Activated CD4-positive, CD25-positive, alpha-beta regulatory T cell treated with anti-CD3 and anti-CD28 coated beads, Interleukin-2, amount 50 U/mL, for 72 hours (primary cell): ENCODE results near the gene PLS3.
"Not testable (repeated sequence)": the region's sequence is repeated elsewhere in the genome, so short reads cannot be mapped to it uniquely, and the experiment has no call there.

Experiments used
- DNase-seq: peaks from one replicate; pipeline ENCODE4 v3.0.0; 2021

PLS3 gene, protein sequence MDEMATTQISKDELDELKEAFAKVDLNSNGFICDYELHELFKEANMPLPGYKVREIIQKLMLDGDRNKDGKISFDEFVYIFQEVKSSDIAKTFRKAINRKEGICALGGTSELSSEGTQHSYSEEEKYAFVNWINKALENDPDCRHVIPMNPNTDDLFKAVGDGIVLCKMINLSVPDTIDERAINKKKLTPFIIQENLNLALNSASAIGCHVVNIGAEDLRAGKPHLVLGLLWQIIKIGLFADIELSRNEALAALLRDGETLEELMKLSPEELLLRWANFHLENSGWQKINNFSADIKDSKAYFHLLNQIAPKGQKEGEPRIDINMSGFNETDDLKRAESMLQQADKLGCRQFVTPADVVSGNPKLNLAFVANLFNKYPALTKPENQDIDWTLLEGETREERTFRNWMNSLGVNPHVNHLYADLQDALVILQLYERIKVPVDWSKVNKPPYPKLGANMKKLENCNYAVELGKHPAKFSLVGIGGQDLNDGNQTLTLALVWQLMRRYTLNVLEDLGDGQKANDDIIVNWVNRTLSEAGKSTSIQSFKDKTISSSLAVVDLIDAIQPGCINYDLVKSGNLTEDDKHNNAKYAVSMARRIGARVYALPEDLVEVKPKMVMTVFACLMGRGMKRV

DNA sequence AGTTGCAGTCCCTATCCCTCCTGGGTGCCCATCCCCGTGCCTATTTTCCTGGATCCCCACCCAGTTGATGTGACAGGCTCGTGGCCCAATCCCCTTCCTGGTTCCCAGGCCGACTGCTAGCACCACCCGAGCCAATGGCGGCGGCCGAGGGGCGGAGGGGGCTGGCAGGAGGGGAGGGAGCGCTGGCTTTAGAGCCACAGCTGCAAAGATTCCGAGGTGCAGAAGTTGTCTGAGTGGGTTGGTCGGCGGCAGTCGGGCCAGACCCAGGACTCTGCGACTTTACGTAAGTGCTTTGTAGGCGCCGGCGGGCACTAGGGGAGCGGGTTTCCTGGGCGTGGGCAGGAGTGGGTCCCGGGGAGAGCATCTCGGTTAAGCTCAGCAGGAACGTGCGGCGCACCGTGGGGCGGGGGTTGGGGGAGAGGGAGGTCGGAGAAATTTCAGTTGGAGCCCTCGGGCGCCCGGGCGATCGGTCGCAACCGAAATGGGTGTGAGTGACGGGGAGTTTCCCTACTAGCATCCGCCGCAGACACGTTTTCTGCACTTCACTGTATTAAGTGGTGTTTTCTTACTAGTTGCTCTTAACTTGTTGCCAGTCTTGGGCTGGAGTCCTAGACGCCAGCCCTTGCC, at the start of gene PLS3:
PLS3 (plus strand) TSS at position 197 of the 627 bp plus-strand sequence. CDS start 49,077 bp downstream, outside the sequence.
- DNase-seq = no peak

DNA sequence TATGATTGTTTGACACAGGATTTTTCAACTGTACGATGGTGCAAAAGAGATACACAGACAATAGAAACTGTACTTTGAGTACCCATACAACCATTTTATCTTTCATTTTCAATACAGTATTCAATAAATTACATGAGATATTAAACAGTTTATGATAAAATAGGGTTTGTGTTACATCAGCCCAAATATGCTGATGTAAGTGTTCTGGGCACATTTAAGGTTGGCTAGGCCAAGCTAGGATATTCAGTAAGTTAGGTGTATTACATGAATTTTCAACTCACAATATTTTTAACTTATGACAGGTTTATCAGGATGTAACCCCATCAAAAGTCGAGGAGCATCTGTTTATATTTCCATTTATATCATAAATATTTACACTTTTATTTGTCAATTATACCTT, 42.9 kb upstream of the PLS3 start:
- DNase-seq = no peak

DNA sequence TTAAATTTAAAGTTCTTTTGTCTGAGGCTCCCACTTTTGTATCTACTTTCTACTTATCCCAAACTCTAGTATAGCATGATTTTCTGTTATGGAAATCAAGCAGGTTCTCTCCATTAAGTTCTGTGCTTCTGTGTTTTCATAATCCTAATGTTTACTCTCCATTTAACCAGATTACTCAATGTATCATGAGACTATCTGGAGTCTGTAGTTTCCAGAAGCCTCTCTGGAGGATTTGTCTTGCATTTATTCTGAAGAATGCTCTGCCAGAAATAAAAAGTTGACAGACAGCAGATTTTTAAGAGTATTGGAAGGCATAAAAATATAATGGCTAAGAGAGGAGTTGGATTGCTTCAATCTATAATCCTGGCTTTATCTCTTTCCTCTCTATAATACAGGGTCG, 39.2 kb upstream of the PLS3 start:
- no peak for DNase-seq

GRCh38 chrX:115522952-115523351, 38.0 kb upstream of the PLS3 start:
- DNase-seq = no peak

GRCh38 chrX:115525486-115525885, 35.5 kb upstream of the PLS3 start:
- no peak for DNase-seq

DNA sequence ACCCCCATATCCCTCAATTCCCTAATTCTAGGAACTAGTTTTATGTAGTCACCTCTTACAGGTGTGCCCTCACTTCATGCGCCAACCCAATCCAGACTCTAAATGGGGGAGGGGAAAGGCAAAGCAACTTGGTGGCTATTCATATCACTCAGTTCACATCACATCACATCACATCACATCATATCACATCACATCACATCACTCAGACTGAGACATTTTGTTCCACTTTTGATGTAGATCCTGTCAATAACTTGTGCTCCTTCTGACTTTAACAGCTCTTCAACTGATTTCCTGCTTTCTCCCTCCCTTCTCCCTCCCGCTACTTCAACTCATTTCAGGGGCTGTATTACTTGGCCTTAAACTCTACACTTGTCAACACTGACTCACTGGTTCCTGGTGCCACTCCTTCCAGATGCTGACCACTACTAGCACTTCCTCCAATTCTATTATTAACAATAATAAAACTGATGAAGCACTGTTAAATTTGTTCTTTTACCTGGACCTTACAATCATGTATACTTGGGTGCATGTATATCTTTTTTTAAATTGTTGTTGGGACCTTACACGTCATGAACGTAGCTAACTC, 29.1 kb upstream of the PLS3 start:
- no peak for DNase-seq

DNA sequence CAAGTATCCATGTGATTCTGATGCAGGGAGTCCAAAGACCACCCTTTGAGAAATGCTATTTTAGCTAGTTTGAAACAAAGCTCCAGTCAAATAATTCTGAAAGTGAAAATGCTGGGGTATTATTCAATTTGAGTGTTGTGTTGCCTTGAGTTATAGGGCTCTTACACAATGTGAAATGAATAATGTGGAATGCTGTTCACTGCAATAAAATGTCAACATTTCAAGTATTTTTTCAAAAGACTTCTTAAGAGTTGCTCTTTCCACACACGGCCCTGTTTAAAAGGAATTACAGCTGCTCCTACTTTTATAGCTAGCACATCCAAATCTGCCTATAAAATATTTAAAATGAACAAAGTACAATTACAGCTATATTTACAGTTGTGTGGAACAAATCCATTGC, 27.5 kb upstream of the PLS3 start:
- no peak for DNase-seq

DNA sequence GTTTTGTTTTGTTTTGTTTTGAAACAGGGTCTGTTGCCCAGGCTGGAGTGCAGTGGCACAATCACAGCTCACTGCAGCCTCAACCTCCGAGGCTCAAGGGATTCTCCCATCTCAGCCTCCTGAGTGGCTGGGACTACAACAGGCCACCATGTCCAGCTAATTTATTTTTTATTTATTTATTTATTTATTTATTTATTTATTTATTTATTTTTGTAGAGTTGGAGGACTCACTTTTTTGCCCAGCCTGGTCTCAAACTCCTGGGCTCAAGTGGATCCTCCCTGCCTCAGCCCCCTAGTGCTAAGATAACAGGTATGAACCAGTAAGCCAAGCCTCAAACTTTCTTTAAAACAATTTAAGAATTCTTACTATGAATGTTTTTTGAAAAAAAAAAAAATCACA, 26.6 kb upstream of the PLS3 start:
- no peak for DNase-seq

DNA sequence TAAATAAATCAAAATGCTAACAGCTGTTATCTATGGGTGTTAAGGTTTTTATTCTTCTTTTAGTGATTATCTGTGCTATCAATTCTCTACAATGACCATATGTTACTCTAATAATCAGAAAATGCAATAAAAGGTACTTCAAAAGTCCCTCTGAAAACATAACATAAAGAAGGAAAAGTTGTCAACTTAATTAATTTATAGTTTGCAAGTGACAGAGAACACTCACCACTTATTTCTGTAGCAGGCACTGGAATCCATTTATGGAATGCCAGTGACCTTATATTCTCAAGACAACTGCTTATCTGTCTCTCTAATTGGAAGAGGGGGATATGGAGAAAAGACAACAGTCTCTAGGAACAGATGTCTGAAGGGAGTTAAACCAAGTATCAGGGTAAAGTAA, 25.6 kb upstream of the PLS3 start:
- DNase-seq = no peak

GRCh38 chrX:115535844-115536243, 25.1 kb upstream of the PLS3 start:
- no peak for DNase-seq

- DNase-seq = no peak
Observed at GRCh38 chrX:115539841-115540240, 21.1 kb upstream of the PLS3 start.

GRCh38 chrX:115541045-115541444, 19.9 kb upstream of the PLS3 start:
- not testable (repeated sequence) for DNase-seq

DNA sequence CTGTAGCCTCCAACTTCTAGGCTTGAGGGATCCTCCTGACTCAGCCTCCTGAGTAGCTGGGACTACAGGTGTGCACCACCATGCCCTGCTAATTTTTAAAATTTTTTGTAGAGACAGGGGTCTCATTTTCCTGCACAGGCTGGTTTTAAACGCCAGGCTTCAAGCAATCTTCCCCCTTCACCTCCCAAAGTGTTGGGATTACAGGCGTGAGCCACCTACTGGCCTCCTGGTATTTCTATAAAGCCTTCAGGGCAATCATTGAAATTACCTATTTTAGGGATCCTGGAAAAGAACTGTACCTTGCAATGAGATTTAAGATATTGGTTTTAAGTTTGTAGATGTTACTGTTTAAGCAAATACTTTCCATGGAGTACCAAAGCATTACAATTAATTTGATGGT, 13.5 kb upstream of the PLS3 start:
- no peak for DNase-seq

GRCh38 chrX:115549008-115549407, 12.0 kb upstream of the PLS3 start:
- DNase-seq = no peak

DNA sequence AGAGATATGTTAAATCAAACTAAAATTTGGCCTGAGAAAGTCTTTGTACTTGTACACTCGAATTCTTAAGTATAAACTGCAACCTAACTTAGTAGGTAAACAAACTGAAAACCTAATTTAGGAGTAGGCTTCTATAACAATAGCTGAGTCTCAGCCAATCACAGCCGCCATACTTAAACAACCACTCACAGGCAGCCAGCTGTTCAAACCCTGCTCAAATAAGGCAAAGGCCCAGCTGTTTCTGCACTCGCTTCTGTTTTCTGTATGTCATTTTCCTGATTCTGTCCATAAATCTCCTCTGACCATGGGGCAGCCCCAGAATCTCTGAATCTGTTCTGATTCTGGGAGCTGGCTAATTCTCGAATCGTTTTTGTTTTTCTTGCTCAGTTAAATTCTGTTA, 7.8 kb upstream of the PLS3 start:
- DNase-seq = no peak

- no peak for DNase-seq
Observed at GRCh38 chrX:115559672-115560071, 1.3 kb upstream of the PLS3 start.

- no peak for DNase-seq
Observed at GRCh38 chrX:115560211-115560977, 580 bp upstream of the PLS3 start.

GRCh38 chrX:115561605-115562479, 868 bp downstream of the PLS3 start:
- DNase-seq = no peak

- no peak for DNase-seq
Observed at GRCh38 chrX:115562480-115562847, 1.5 kb downstream of the PLS3 start.

DNA sequence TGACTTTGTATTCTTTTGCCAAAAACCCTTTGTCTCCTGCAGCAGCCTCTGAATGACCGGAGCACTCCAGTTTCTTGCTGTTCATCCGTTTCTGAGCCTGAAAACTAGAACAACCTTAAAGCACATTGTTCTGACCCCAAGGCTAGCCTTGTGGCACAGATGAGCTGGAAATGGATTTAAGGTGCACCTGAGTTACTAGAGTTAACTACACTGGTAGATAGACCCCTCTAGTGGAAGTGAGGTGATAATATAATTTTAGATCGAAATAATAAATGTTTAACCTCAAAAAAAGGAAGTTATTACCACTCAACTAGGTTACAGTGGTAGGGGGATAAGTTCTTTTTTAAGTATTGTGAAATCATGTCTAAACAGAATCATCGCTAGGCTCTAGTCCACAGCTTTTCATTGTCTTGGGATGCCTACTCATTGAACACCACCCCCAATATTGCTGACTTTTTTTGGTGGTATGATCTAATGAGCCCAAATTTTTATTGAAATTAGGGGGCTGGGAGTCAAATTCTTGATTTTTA, 2.7 kb downstream of the PLS3 start:
- DNase-seq = no peak

DNA sequence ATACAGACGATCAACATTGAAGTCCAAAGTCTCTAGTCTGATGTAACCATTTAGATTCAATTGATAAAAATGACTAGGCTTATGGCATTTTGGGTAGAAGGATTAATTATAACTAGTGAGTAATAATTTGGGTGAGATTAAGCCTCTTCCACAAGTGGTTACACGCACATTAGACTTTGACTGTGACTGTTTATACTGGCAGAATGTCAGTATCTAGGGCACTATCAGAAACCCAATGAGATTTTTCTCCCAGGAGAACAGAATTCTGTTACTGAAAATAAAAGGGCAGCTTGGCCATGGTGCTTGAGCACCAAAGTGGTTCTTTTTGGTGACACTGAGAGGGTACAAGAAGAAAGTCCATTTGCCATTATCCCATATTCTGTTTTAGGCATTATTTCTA, 3.3 kb downstream of the PLS3 start:
- no peak for DNase-seq

GRCh38 chrX:115565888-115566287, 4.9 kb downstream of the PLS3 start:
- no peak for DNase-seq
